Caco-2 (cell line): ENCODE data around the gene ZEB2. TPM values are rescaled to one million over a fixed set of nuclear protein-coding genes. Genes with fewer than 3 reads are reported as not detected.
A peak's percentile ranks its signal among the peaks of the same experiment; 100 is the strongest.

Experiments used
- BruUV-seq: library from RNA; stranded (reverse); fragments of 400-500 nt; replicated peaks from 2 replicates; lab custom pipeline; 2021; lab: Mats Ljungman, UMichigan
- CTCF ChIA-PET: fragments of 300-600 bp; sonication (Branson Sonifier 250); formaldehyde crosslinking; loops from one replicate; lab custom pipeline; 2022; ENCODE audit warnings: antibody characterized with exemption; lab: Charles Lee
- POLR2A ChIA-PET: fragments of 300-600 bp; sonication (Branson Sonifier 250); formaldehyde crosslinking; loops from one replicate; lab custom pipeline; 2022; ENCODE audit warnings: antibody characterized with exemption; lab: Charles Lee
- DNase-seq, 2 experiments: peaks; one replicate each; pipeline versions ENCODE4 v3.0.0 to v3.0.0-alpha.2; 2020 to 2022
- H3K27me3 ChIP-seq: replicated peaks from 2 replicates; pipeline ENCODE4 v1.6.0; 2011; ENCODE audit warnings: low read length; ENCODE audit not compliant: control insufficient read depth, insufficient read depth
- H3K36me3 ChIP-seq: 2 replicates; pipeline ENCODE4 v1.5.1; 2011; ENCODE audit warnings: low read length; ENCODE audit not compliant: control insufficient read depth, insufficient read depth
- H3K4me1 ChIP-seq: fragments of 250-450 bp; sonication (Bioruptor Pico); 2 replicates; pipeline ENCODE4 v1.5.1; 2020; ENCODE audit warnings: mild to moderate bottlenecking
- H3K4me3 ChIP-seq: 2 replicates; pipeline ENCODE4 v1.5.1; 2011; ENCODE audit warnings: low read depth, mild to moderate bottlenecking, control low read depth, low read length
- H3K9me3 ChIP-seq: fragments of 250-450 bp; sonication (Bioruptor Pico); 2 replicates; pipeline ENCODE4 v1.5.1; 2020; ENCODE audit warnings: mild to moderate bottlenecking, moderate library complexity
- H3K27ac Mint-ChIP-seq: one replicate; pipeline ENCODE4 v1.8.0; 2022; ENCODE audit warnings: mixed read lengths; ENCODE audit not compliant: unreplicated experiment
- H3K27me3 Mint-ChIP-seq: one replicate; pipeline ENCODE4 v1.8.0; 2022; ENCODE audit warnings: mixed read lengths; ENCODE audit not compliant: insufficient read depth, unreplicated experiment
- H3K36me3 Mint-ChIP-seq: one replicate; pipeline ENCODE4 v1.8.0; 2022; ENCODE audit warnings: mild to moderate bottlenecking, mixed read lengths; ENCODE audit not compliant: insufficient read depth, unreplicated experiment
- H3K4me1 Mint-ChIP-seq: one replicate; pipeline ENCODE4 v1.8.0; 2022; ENCODE audit warnings: low read depth, mixed read lengths; ENCODE audit not compliant: unreplicated experiment
- H3K4me3 Mint-ChIP-seq: one replicate; pipeline ENCODE4 v1.8.0; 2022; ENCODE audit warnings: mild to moderate bottlenecking, moderate library complexity, mixed read lengths; ENCODE audit not compliant: unreplicated experiment
- H3K9me3 Mint-ChIP-seq: one replicate; pipeline ENCODE4 v1.8.0; 2022; ENCODE audit warnings: mixed read lengths; ENCODE audit not compliant: unreplicated experiment
- CTCF ChIP-seq, 2 experiments: fragments of 200-600 bp in 1 of 2; IDR thresholded peaks; 1 replicate in 1 of 2; 2 replicates in 1 of 2; pipeline versions ENCODE4 v1.5.1 to v1.8.0; 2011 to 2022; ENCODE audit warnings: antibody characterized with exemption in 1 of 2, control low read depth in 1 of 2, inconsistent platforms in 1 of 2, low read depth in 1 of 2, low read length in 1 of 2, mild to moderate bottlenecking in 1 of 2, moderate library complexity in 1 of 2; ENCODE audit not compliant: insufficient read depth in 1 of 2, severe bottlenecking in 1 of 2, unreplicated experiment in 1 of 2
- intact Hi-C: fragments of 100-400 bp; cut with micrococcal nuclease; formaldehyde crosslinking; loops from one replicate; pipeline ENCODE4 v1.10.0; 2022; ENCODE audit not compliant: unreplicated experiment
- total RNA-seq: library from RNA; stranded (reverse); gene quantifications from 2 replicates; pipeline ENCODE4 v1.2.3, GENCODE V29; 2022

The ZEB2 gene
- total RNA-seq, 1 experiment from 2014 or later, result not detected

GRCh38 chr2:144370937-144371584, 148.9 kb downstream of the ZEB2 start:
- Mint-ChIP-seq H3K27ac (no peak overlapping the region), H3K4me1 (peaks cover 14% of the 10 kb centered on the region), H3K4me3 (no peak overlapping the region), H3K36me3 (no peaks in the 10 kb centered on the region), H3K27me3 (peaks cover 4% of the 10 kb centered on the region), H3K9me3 (no peaks in the 10 kb centered on the region)
- no peak overlapping the region for H3K4me3 ChIP-seq
- H3K9me3 ChIP-seq, result no peaks in the 10 kb centered on the region; the same call in 1 of the 2 replicates
- TF ChIP-seq CTCF (IDR thresholded peaks at IDR 0.05; ENCODE audit: insufficient read depth in 1 of 2, low read depth in 1 of 2, low read length in 1 of 2, severe bottlenecking in 1 of 2, unreplicated experiment in 1 of 2), result no peak
- peaks cover 18% of the 10 kb centered on the region; the same call in 1 of the 2 replicates for H3K4me1 ChIP-seq
- CTCF ChIA-PET, result no interaction called here
- no TSS peak for BruUV-seq
- POLR2A ChIA-PET, result no interaction called here
- no peaks in the 10 kb centered on the region for H3K27me3 ChIP-seq
- intact Hi-C loops, result loop anchor here (2.0 kb wide), 1 partner anchor 16 kb away; no protein-coding TSS in a partner anchor
- no peaks in the 10 kb centered on the region for H3K36me3 ChIP-seq
- peak in 1 of 2 experiments; percentile 42 for DNase-seq

- Mint-ChIP-seq H3K27me3 (no peaks in the 10 kb centered on the region), H3K9me3 (no peaks in the 10 kb centered on the region), H3K36me3 (no peaks in the 10 kb centered on the region), H3K27ac (no peak overlapping the region), H3K4me3 (no peak overlapping the region), H3K4me1 (peaks cover 24% of the 10 kb centered on the region)
- ChIA-PET CTCF (interaction anchor here (0.7 kb wide), 1 partner anchor 185 kb away, joined by 5 read pairs; no protein-coding TSS in a partner anchor), POLR2A (no interaction called here)
- no peak for DNase-seq
- intact Hi-C loops, result no loop called here
- Histone ChIP-seq H3K27me3 (no peaks in the 10 kb centered on the region), H3K4me3 (no peak overlapping the region), H3K4me1 (peaks cover 18% of the 10 kb centered on the region; the same call in 1 of the 2 replicates), H3K36me3 (no peaks in the 10 kb centered on the region), H3K9me3 (no peaks in the 10 kb centered on the region; the same call in 1 of the 2 replicates)
- no TSS peak for BruUV-seq
- TF ChIP-seq CTCF (IDR thresholded peaks at IDR 0.05; ENCODE audit: insufficient read depth in 1 of 2, low read depth in 1 of 2, low read length in 1 of 2, severe bottlenecking in 1 of 2, unreplicated experiment in 1 of 2), result no peak
Observed at GRCh38 chr2:144369416-144369815, 150.5 kb downstream of the ZEB2 start.

- no peak overlapping the region for H3K4me3 Mint-ChIP-seq
- CTCF ChIA-PET, result interaction anchor here (0.5 to 0.7 kb wide), 2 partner anchors 40 to 77 kb away, joined by 3 to 4 read pairs; no protein-coding TSS in a partner anchor
- no TSS peak for BruUV-seq
Observed at GRCh38 chr2:144366825-144367429, 153.0 kb downstream of the ZEB2 start.

More at GRCh38 chr2:144366825-144367429, 153.0 kb downstream of the ZEB2 start:
- no peak for TF ChIP-seq CTCF (IDR thresholded peaks at IDR 0.05; ENCODE audit: insufficient read depth in 1 of 2, low read depth in 1 of 2, low read length in 1 of 2, severe bottlenecking in 1 of 2, unreplicated experiment in 1 of 2)
- Histone ChIP-seq H3K36me3 (no peaks in the 10 kb centered on the region), H3K4me1 (peaks cover 18% of the 10 kb centered on the region; the same call in 1 of the 2 replicates), H3K9me3 (no peaks in the 10 kb centered on the region; the same call in 1 of the 2 replicates), H3K4me3 (no peak overlapping the region), H3K27me3 (no peaks in the 10 kb centered on the region)
- H3K9me3 Mint-ChIP-seq, result no peaks in the 10 kb centered on the region
- intact Hi-C loops, result no loop called here
- peaks cover 24% of the 10 kb centered on the region for H3K4me1 Mint-ChIP-seq
- H3K27ac Mint-ChIP-seq, result no peak overlapping the region
- no peak for DNase-seq
- H3K36me3 Mint-ChIP-seq, result no peaks in the 10 kb centered on the region
- no peaks in the 10 kb centered on the region for H3K27me3 Mint-ChIP-seq
- POLR2A ChIA-PET, result no interaction called here
